ENCODE measurements around the gene TNPO1.
A peak's percentile ranks its signal among the peaks of the same experiment; 100 is the strongest.

TNPO1 gene

GRCh38 chr5:72954389-72954788 is 137.9 kb downstream of the TNPO1 start:
- no peak for TF ChIP-seq ZNF670 (tag by site-specific recombination; IDR thresholded peaks at IDR 0.05; ENCODE audit: low read depth)
- no peak for TF ChIP-seq ELK4 (IDR thresholded peaks at IDR 0.05; ENCODE audit: borderline replicate concordance, low read depth, low read length)
- no peak for TF ChIP-seq ZNF660 (tag by site-specific recombination; IDR thresholded peaks at IDR 0.05)
- no peak for TF ChIP-seq ZNF837 (tag by site-specific recombination; IDR thresholded peaks at IDR 0.05)
- no peak for TF ChIP-seq TSHZ1 (tag by site-specific recombination; IDR thresholded peaks at IDR 0.05; ENCODE audit: borderline replicate concordance)
- TF ChIP-seq ZNF707 (tag by site-specific recombination; IDR thresholded peaks at IDR 0.05) = no peak
- TF ChIP-seq OSR2 (tag by site-specific recombination; IDR thresholded peaks at IDR 0.05) = no peak
- no peak for TF ChIP-seq ZNF530 (tag by site-specific recombination; IDR thresholded peaks at IDR 0.05; ENCODE audit: low read depth)
- Histone ChIP-seq H3K9me3 (ENCODE audit: control insufficient read depth, insufficient read depth, low read depth, low read length) (no peaks in the 10 kb centered on the region), H3K4me1 (ENCODE audit: control insufficient read depth, insufficient read depth, low read length) (no peaks in the 10 kb centered on the region; the same call in 1 of the 2 replicates), H3K36me3 (ENCODE audit: control insufficient read depth in 2 of 2, insufficient read depth in 1 of 2, low read length in 2 of 2) (no peaks in the 10 kb centered on the region; a peak in 1 of 3 replicates), H3K4me3 (ENCODE audit: low read depth, low read length) (no peak overlapping the region), H3K27ac (ENCODE audit: extremely low read depth, low read depth, low read length) (no peak overlapping the region)
- POLR2A ChIA-PET = interaction anchor here (0.7 to 1.1 kb wide), 2 partner anchors 36 to 307 kb away, joined by 3 to 5 read pairs; no protein-coding TSS in a partner anchor
- CTCF ChIA-PET = interaction anchor here (0.6 to 1.1 kb wide), 6 partner anchors 12 to 607 kb away, joined by 3 to 5 read pairs (median 4); no protein-coding TSS in a partner anchor

- H3K27ac ChIP-seq (ENCODE audit: extremely low read depth, low read depth, low read length) = peak overlapping the region; percentile 97
- ChIA-PET CTCF (interaction anchor here (0.6 to 1.1 kb wide), 8 partner anchors 38 to 483 kb away, joined by 3 to 5 read pairs (median 3); no protein-coding TSS in a partner anchor), POLR2A (interaction anchor here (0.7 to 1.5 kb wide), 6 partner anchors 14 to 493 kb away, joined by 3 to 6 read pairs (median 5); partner anchors contain the start of gene FOXD1)
- no peaks in the 10 kb centered on the region for H3K9me3 ChIP-seq (ENCODE audit: control insufficient read depth, insufficient read depth, low read depth, low read length)
- H3K4me3 ChIP-seq (ENCODE audit: low read depth, low read length) = peak overlapping the region; percentile 83
- H3K36me3 ChIP-seq (ENCODE audit: control insufficient read depth in 2 of 2, insufficient read depth in 1 of 2, low read length in 2 of 2) = peaks cover 0 to 3% of the 10 kb centered on the region in 2 experiments; a peak in 1 of 3 replicates
- no peaks in the 10 kb centered on the region; the same call in 1 of the 2 replicates for H3K4me1 ChIP-seq (ENCODE audit: control insufficient read depth, insufficient read depth, low read length)
- TF ChIP-seq ZNF658 (tag by site-specific recombination; IDR thresholded peaks at IDR 0.05) (no peak), PATZ1 (tag by site-specific recombination; IDR thresholded peaks at IDR 0.05) (no peak), ZNF366 (tag by site-specific recombination; conservative IDR thresholded peaks at IDR 0.05) (peak; percentile 40), ZBTB21 (tag by site-specific recombination; IDR thresholded peaks at IDR 0.05) (no peak), ZNF23 (tag by site-specific recombination; IDR thresholded peaks at IDR 0.05; ENCODE audit: borderline replicate concordance) (no peak), ZNF2 (tag by site-specific recombination; IDR thresholded peaks at IDR 0.05) (no peak), ZBTB7A (tag by site-specific recombination; IDR thresholded peaks at IDR 0.05; ENCODE audit: low read depth) (no peak), WT1 (tag by site-specific recombination; IDR thresholded peaks at IDR 0.05) (no peak; the same call in 1 of the 2 replicates), ATF2 (tag by site-specific recombination; IDR thresholded peaks at IDR 0.05; ENCODE audit: low read depth) (no peak), ZNF335 (tag by site-specific recombination; conservative IDR thresholded peaks at IDR 0.05) (peak; percentile 77; the same call in 1 of the 2 replicates), ZNF501 (tag by site-specific recombination; IDR thresholded peaks at IDR 0.05) (peak; percentile 67; the same call in 1 of the 2 replicates), KLF17 (tag by site-specific recombination; IDR thresholded peaks at IDR 0.05) (no peak), ZNF664 (tag by site-specific recombination; IDR thresholded peaks at IDR 0.05) (no peak), KLF10 (tag by site-specific recombination; IDR thresholded peaks at IDR 0.05) (no peak), ZNF239 (tag by site-specific recombination; IDR thresholded peaks at IDR 0.05) (no peak), ZNF37A (tag by site-specific recombination; IDR thresholded peaks at IDR 0.05) (no peak), SP7 (tag by site-specific recombination; IDR thresholded peaks at IDR 0.05) (0 out of 2 replicates have a peak, but pooled peaks have one; percentile 50), MYNN (tag by site-specific recombination; IDR thresholded peaks at IDR 0.05; ENCODE audit: borderline replicate concordance) (no peak)
Measured at GRCh38 chr5:72955143-72955767, 138.8 kb downstream of the TNPO1 start.
